OCI-LY3 (cell line): ENCODE measurements around the gene IFNA14.

Experiments used
- EZH2phosphoT487 ChIP-seq: fragments of 200-600 bp; shearing (Covaris generic); IDR thresholded peaks from 2 replicates; pipeline ENCODE4 v1.6.1; 2018; ENCODE audit warnings: antibody characterized with exemption, mixed run types, low read depth
- TF ChIP-seq, protein P1 (sequence below): fragments of 200-600, 300-600 bp; sonication (generic); IDR thresholded peaks from 2 replicates; pipeline ENCODE4 v1.5.1; 2014; ENCODE audit warnings: antibody characterized with exemption, low read length, low read depth

DNA sequence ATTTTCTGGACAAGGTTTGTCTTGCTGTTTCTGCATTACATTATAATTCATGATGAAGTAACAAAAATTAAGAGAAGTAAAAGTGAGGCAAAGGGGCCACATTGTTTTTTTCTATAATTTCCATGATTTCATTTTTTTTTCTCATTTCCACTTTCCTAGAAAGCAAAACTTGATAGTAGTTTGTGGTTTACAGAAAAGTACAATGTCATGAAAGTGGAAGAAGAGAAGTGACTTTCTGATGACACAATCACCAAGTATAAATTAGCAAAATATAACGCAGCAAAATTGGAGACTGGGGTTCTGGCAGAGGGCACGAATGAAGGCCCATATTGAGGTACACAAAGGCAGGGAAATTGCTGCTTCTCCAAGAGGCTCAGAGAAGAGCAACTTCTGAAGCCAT is 5.0 kb upstream of the IFNA14 start:
- no peak for TF ChIP-seq EZH2phosphoT487
- TF ChIP-seq, protein P1, sequence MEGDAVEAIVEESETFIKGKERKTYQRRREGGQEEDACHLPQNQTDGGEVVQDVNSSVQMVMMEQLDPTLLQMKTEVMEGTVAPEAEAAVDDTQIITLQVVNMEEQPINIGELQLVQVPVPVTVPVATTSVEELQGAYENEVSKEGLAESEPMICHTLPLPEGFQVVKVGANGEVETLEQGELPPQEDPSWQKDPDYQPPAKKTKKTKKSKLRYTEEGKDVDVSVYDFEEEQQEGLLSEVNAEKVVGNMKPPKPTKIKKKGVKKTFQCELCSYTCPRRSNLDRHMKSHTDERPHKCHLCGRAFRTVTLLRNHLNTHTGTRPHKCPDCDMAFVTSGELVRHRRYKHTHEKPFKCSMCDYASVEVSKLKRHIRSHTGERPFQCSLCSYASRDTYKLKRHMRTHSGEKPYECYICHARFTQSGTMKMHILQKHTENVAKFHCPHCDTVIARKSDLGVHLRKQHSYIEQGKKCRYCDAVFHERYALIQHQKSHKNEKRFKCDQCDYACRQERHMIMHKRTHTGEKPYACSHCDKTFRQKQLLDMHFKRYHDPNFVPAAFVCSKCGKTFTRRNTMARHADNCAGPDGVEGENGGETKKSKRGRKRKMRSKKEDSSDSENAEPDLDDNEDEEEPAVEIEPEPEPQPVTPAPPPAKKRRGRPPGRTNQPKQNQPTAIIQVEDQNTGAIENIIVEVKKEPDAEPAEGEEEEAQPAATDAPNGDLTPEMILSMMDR = no peak
